IMR-90 (cell line): Measurements from ENCODE around the gene TERC. TPM values are rescaled to one million over a fixed set of nuclear protein-coding genes. Genes with fewer than 3 reads are reported as not detected.

Source experiments
- ATAC-seq: fragments of 200-7000 bp; cut with Tn5 transposase; 2 replicates; pipeline ENCODE4 v1.9.1; 2020; ENCODE audit warnings: low read depth, mild to moderate bottlenecking, moderate library complexity
- BruUV-seq: library from RNA; stranded (reverse); fragments of 400-500 nt; replicated peaks from 2 replicates; lab custom pipeline; 2021; lab: Mats Ljungman, UMichigan
- CTCF ChIA-PET: fragments of 300-600 bp; formaldehyde crosslinking; extraction: SDS; loops from one replicate; lab custom pipeline; 2021; ENCODE audit warnings: antibody characterized with exemption; lab: Yijun Ruan, JAX
- POLR2A ChIA-PET: fragments of 300-600 bp; sonication (Branson Sonifier 250); formaldehyde crosslinking; loops from one replicate; lab custom pipeline; 2022; ENCODE audit warnings: antibody characterized with exemption; ENCODE audit not compliant: unreplicated experiment; lab: Charles Lee
- DNase-seq: peaks from one replicate; pipeline ENCODE4 v3.0.0; 2013
- H2AFZ ChIP-seq: replicated peaks from 2 replicates; pipeline ENCODE3; 2013; ENCODE audit warnings: low read length, mild to moderate bottlenecking; ENCODE audit not compliant: poor library complexity
- H2AK5ac ChIP-seq: 2 replicates; pipeline ENCODE4 v1.6.1; 2013; ENCODE audit warnings: low read depth, low read length, inconsistent platforms
- H2AK9ac ChIP-seq: replicated peaks from 2 replicates; pipeline ENCODE3; 2013; ENCODE audit warnings: mild to moderate bottlenecking, low read depth, low read length, moderate library complexity; ENCODE audit not compliant: poor library complexity
- H2BK120ac ChIP-seq: 2 replicates; pipeline ENCODE4 v1.6.1; 2013; ENCODE audit warnings: low read depth, low read length, inconsistent platforms
- H2BK15ac ChIP-seq: 3 replicates; pipeline ENCODE4 v1.6.1; 2013; ENCODE audit warnings: low read depth, low read length, inconsistent platforms
- H2BK20ac ChIP-seq: 2 replicates; pipeline ENCODE4 v1.6.1; 2013; ENCODE audit warnings: low read depth, mild to moderate bottlenecking, inconsistent platforms, low read length, moderate library complexity
- H2BK5ac ChIP-seq: 2 replicates; pipeline ENCODE4 v1.6.1; 2013; ENCODE audit warnings: mild to moderate bottlenecking, low read depth, low read length, inconsistent platforms; ENCODE audit not compliant: poor library complexity, severe bottlenecking
- H3K14ac ChIP-seq: replicated peaks from 2 replicates; pipeline ENCODE4 v1.6.1; 2013; ENCODE audit warnings: low read depth, low read length, inconsistent platforms
- H3K18ac ChIP-seq: 2 replicates; pipeline ENCODE4 v1.6.1; 2013; ENCODE audit warnings: low read depth, low read length, control low read depth
- H3K23ac ChIP-seq: 2 replicates; pipeline ENCODE4 v1.6.1; 2013; ENCODE audit warnings: low read depth, low read length, inconsistent platforms
- H3K27ac ChIP-seq: 2 replicates; pipeline ENCODE4 v1.5.1; 2013; ENCODE audit warnings: mild to moderate bottlenecking, control low read depth, low read length; ENCODE audit not compliant: insufficient read depth
- H3K27me3 ChIP-seq: 2 replicates; pipeline ENCODE4 v1.6.1; 2013; ENCODE audit warnings: low read length; ENCODE audit not compliant: control insufficient read depth, insufficient read depth
- H3K36me3 ChIP-seq: 2 replicates; pipeline ENCODE4 v1.6.1; 2013; ENCODE audit warnings: low read length, mixed read lengths; ENCODE audit not compliant: control insufficient read depth, insufficient read depth
- H3K4ac ChIP-seq: 2 replicates; pipeline ENCODE4 v1.6.1; 2013; ENCODE audit warnings: low read depth, low read length, inconsistent platforms
- H3K4me1 ChIP-seq: 2 replicates; pipeline ENCODE4 v1.6.1; 2013; ENCODE audit warnings: low read length, mixed read lengths; ENCODE audit not compliant: control insufficient read depth, insufficient read depth
- H3K4me2 ChIP-seq: 2 replicates; pipeline ENCODE4 v1.6.1; 2013; ENCODE audit warnings: low read depth, mild to moderate bottlenecking, control low read depth, low read length, moderate library complexity
- H3K4me3 ChIP-seq: 2 replicates; pipeline ENCODE4 v1.5.1; 2013; ENCODE audit warnings: low read depth, mild to moderate bottlenecking, control low read depth, low read length, moderate library complexity; ENCODE audit not compliant: insufficient read depth
- H3K56ac ChIP-seq: 2 replicates; pipeline ENCODE4 v1.6.1; 2013; ENCODE audit warnings: low read length, inconsistent platforms; ENCODE audit not compliant: insufficient read depth; ENCODE audit errors: extremely low read depth
- H3K79me1 ChIP-seq, 2 experiments: 2 replicates each; pipeline ENCODE4 v1.6.1; 2013; ENCODE audit warnings: low read length in 2 of 2, inconsistent platforms in 1 of 2, low read depth in 1 of 2
- H3K9ac ChIP-seq: 2 replicates; pipeline ENCODE4 v1.6.1; 2013; ENCODE audit warnings: low read depth, low read length, control low read depth
- H3K9me1 ChIP-seq: 2 replicates; pipeline ENCODE4 v1.6.1; 2013; ENCODE audit warnings: low read length, inconsistent platforms; ENCODE audit not compliant: insufficient read depth
- H3K9me3 ChIP-seq: 2 replicates; pipeline ENCODE4 v1.6.1; 2013; ENCODE audit warnings: low read length; ENCODE audit not compliant: control insufficient read depth, insufficient read depth
- H4K20me1 ChIP-seq: 2 replicates; pipeline ENCODE4 v1.6.1; 2013; ENCODE audit warnings: low read length, inconsistent platforms; ENCODE audit not compliant: insufficient read depth
- H4K5ac ChIP-seq: 2 replicates; pipeline ENCODE4 v1.6.1; 2013; ENCODE audit warnings: mild to moderate bottlenecking, low read depth, low read length, control low read depth
- H4K8ac ChIP-seq, 2 experiments: 2 replicates each; pipeline ENCODE4 v1.6.1; 2013; ENCODE audit warnings: low read depth in 2 of 2, low read length in 2 of 2, control low read depth in 1 of 2, inconsistent platforms in 1 of 2
- H4K91ac ChIP-seq: 2 replicates; pipeline ENCODE4 v1.6.1; 2013; ENCODE audit warnings: low read depth, low read length, inconsistent platforms; ENCODE audit not compliant: insufficient read depth
- CEBPB ChIP-seq: IDR thresholded peaks from 2 replicates; pipeline ENCODE4 v1.6.1; 2012; ENCODE audit warnings: low read depth, low read length, improper control_type of control experiment
- CHD1 ChIP-seq: IDR thresholded peaks from 2 replicates; pipeline ENCODE4 v1.6.1; 2012; ENCODE audit warnings: low read depth, low read length, improper control_type of control experiment
- FOS ChIP-seq: fragments of 150-350 bp; IDR thresholded peaks from 2 replicates; pipeline ENCODE4 v1.6.1; 2016; ENCODE audit warnings: low read depth, low read length
- MAFK ChIP-seq: IDR thresholded peaks from 2 replicates; pipeline ENCODE4 v1.6.1; 2012; ENCODE audit warnings: low read depth, low read length, improper control_type of control experiment
- MAZ ChIP-seq: IDR thresholded peaks from 2 replicates; pipeline ENCODE4 v1.6.1; 2012; ENCODE audit warnings: low read depth, mild to moderate bottlenecking, low read length, improper control_type of control experiment, moderate library complexity, borderline replicate concordance
- MXI1 ChIP-seq: IDR thresholded peaks from 2 replicates; pipeline ENCODE4 v1.6.1; 2012; ENCODE audit warnings: low read depth, mild to moderate bottlenecking, low read length, moderate library complexity, borderline replicate concordance
- NFE2L2 ChIP-seq: fragments of 150-350 bp; IDR thresholded peaks from 2 replicates; pipeline ENCODE4 v1.6.1; 2016; ENCODE audit warnings: low read depth, mild to moderate bottlenecking, low read length
- POLR2A ChIP-seq: IDR thresholded peaks from 2 replicates; pipeline ENCODE4 v1.6.1; 2012; ENCODE audit warnings: mild to moderate bottlenecking, low read depth, low read length
- RCOR1 ChIP-seq: IDR thresholded peaks from 2 replicates; pipeline ENCODE4 v1.6.1; 2012; ENCODE audit warnings: mild to moderate bottlenecking, low read length, improper control_type of control experiment; ENCODE audit not compliant: insufficient replicate concordance
- SMC3 ChIP-seq: fragments of 150-350 bp; IDR thresholded peaks from 2 replicates; pipeline ENCODE4 v1.6.1; 2016; ENCODE audit warnings: low read depth, mild to moderate bottlenecking, antibody characterized with exemption, low read length, moderate library complexity
- WGBS, 2 experiments: methylation state at CpG; one replicate each; pipeline versions ENCODE4 v1.1.5 to v1.1.7; 2013; ENCODE audit warnings: missing lambda C conversion rate in 2 of 2; ENCODE audit not compliant: insufficient read length in 1 of 2; ENCODE audit errors: extremely low coverage in 2 of 2; 5-methylcytosine and 5-hydroxymethylcytosine counted together
- dilution Hi-C: fragments of 300-500 bp; cut with HindIII; formaldehyde crosslinking; loops from one replicate; pipeline ENCODE4 v1.14.3; 2018; ENCODE audit warnings: low sequenced_read_pairs; ENCODE audit not compliant: unreplicated experiment
- in situ Hi-C: fragments of 300-500 bp; cut with MboI; formaldehyde crosslinking; loops from 3 replicates; pipeline ENCODE4 v1.14.3; 2019; ENCODE audit warnings: low sequenced_read_pairs, inconsistent platforms, mixed read lengths
- intact Hi-C: fragments of 100-400 bp; cut with micrococcal nuclease; formaldehyde crosslinking; loops from 2 replicates; pipeline ENCODE4 v1.10.0; 2022
- polyA plus RNA-seq, 3 experiments: library from polyadenylated mRNA; depleted of rRNA; stranded (reverse); fragments of >200 nt; gene quantifications; 2 replicates each; pipeline ENCODE4 v1.2.3, GENCODE V29; 2012; ENCODE audit warnings: low replicate concordance in 1 of 3
- total RNA-seq: library from RNA; depleted of rRNA; stranded (reverse); fragments of >200 nt; gene quantifications from 2 replicates; pipeline ENCODE4 v1.2.3, GENCODE V29; 2012
- TF ChIP-seq, protein P1 (sequence below): conservative IDR thresholded peaks from 2 replicates; pipeline ENCODE4 v1.5.1; 2012; ENCODE audit warnings: mild to moderate bottlenecking, low read depth, low read length, improper control_type of control experiment
- TF ChIP-seq, protein P2 (sequence below): fragments of 150-350 bp; IDR thresholded peaks from 2 replicates; pipeline ENCODE4 v1.6.1; 2016; ENCODE audit warnings: low read depth, mild to moderate bottlenecking, low read length, moderate library complexity, borderline replicate concordance
- TF ChIP-seq, protein P3 (sequence below): fragments of 150-350 bp; IDR thresholded peaks from 2 replicates; pipeline ENCODE4 v1.6.1; 2017; ENCODE audit warnings: mild to moderate bottlenecking, antibody characterized with exemption, low read length, low read depth

Gene TERC
- total and polyA plus RNA-seq, 2 of the 4 experiments (the other 2 are of a cell fraction): 57.0 TPM; not detected in 1

DNA sequence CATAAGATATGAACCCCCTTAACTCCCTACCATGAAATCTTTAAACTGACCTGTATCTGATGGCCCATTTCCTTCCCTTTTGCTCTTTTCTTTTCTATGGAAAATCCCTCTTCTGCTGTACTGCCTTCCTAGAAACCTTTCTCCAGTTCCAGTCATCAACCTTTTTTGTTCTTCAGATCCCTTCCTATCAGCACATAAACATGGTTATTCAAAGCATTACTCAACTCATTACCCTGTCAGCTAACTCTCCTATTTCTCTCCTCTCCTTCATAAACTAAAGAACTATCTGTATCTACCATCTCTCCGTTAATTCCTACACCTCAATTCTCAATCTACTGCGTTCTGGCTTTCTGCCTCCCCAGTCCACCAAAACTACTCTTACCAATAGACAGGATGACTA, 13.0 kb downstream of the TERC start:
- Histone ChIP-seq H3K4me2 (no peak overlapping the region), H4K5ac (no peak overlapping the region), H2AK9ac (no peak overlapping the region), H2BK5ac (no peak overlapping the region), H2AFZ (no peak overlapping the region), H3K56ac (no peak overlapping the region), H2BK15ac (no peak overlapping the region), H3K9me3 (no peaks in the 10 kb centered on the region), H3K27me3 (peaks cover 2% of the 10 kb centered on the region), H2BK120ac (no peak overlapping the region), H3K4ac (no peak overlapping the region), H4K20me1 (no peaks in the 10 kb centered on the region), H3K9me1 (no peaks in the 10 kb centered on the region), H4K8ac (no peak overlapping the region), H3K79me1 (no peaks in the 10 kb centered on the region), H3K14ac (no peak overlapping the region), H3K36me3 (no peaks in the 10 kb centered on the region), H4K91ac (no peak overlapping the region), H2AK5ac (no peak overlapping the region), H3K9ac (no peak overlapping the region), H2BK20ac (no peak overlapping the region), H3K18ac (no peak overlapping the region), H3K23ac (no peak overlapping the region), H3K27ac (no peak overlapping the region), H3K4me3 (no peak overlapping the region), H3K4me1 (no peaks in the 10 kb centered on the region)
- no TSS peak for BruUV-seq
- dilution Hi-C loops (no loop called here), intact Hi-C loops (no loop called here), in situ Hi-C loops (loop anchor here (25.0 kb wide), 1 partner anchor 1665 kb away; the partner anchor contains the start of gene GOLIM4)
- CTCF ChIA-PET: no interaction called here
- ATAC-seq (no peak), DNase-seq (no peak)
- POLR2A ChIA-PET: no interaction called here
- TF ChIP-seq, protein P1, sequence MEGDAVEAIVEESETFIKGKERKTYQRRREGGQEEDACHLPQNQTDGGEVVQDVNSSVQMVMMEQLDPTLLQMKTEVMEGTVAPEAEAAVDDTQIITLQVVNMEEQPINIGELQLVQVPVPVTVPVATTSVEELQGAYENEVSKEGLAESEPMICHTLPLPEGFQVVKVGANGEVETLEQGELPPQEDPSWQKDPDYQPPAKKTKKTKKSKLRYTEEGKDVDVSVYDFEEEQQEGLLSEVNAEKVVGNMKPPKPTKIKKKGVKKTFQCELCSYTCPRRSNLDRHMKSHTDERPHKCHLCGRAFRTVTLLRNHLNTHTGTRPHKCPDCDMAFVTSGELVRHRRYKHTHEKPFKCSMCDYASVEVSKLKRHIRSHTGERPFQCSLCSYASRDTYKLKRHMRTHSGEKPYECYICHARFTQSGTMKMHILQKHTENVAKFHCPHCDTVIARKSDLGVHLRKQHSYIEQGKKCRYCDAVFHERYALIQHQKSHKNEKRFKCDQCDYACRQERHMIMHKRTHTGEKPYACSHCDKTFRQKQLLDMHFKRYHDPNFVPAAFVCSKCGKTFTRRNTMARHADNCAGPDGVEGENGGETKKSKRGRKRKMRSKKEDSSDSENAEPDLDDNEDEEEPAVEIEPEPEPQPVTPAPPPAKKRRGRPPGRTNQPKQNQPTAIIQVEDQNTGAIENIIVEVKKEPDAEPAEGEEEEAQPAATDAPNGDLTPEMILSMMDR: no peak
- TF ChIP-seq CHD1: no peak
- TF ChIP-seq MAFK: no peak
- TF ChIP-seq MXI1: no peak
- TF ChIP-seq, protein P2, sequence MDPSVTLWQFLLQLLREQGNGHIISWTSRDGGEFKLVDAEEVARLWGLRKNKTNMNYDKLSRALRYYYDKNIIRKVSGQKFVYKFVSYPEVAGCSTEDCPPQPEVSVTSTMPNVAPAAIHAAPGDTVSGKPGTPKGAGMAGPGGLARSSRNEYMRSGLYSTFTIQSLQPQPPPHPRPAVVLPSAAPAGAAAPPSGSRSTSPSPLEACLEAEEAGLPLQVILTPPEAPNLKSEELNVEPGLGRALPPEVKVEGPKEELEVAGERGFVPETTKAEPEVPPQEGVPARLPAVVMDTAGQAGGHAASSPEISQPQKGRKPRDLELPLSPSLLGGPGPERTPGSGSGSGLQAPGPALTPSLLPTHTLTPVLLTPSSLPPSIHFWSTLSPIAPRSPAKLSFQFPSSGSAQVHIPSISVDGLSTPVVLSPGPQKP: no peak
- TF ChIP-seq FOS: no peak
- no peak for TF ChIP-seq NFE2L2
- no peak for TF ChIP-seq CEBPB
- TF ChIP-seq, protein P3, sequence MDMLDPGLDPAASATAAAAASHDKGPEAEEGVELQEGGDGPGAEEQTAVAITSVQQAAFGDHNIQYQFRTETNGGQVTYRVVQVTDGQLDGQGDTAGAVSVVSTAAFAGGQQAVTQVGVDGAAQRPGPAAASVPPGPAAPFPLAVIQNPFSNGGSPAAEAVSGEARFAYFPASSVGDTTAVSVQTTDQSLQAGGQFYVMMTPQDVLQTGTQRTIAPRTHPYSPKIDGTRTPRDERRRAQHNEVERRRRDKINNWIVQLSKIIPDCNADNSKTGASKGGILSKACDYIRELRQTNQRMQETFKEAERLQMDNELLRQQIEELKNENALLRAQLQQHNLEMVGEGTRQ: no peak
- no peak for TF ChIP-seq RCOR1
- TF ChIP-seq MAZ: no peak
- no peak for TF ChIP-seq POLR2A
- TF ChIP-seq SMC3: no peak
- WGBS, 2 experiments: 100% methylated on average over 1 of the region's 2 CpGs; no CpG with 5 or more reads in 1 of the 2 experiments
